Regular cardiac myocyte (primary cell): ENCODE results near the gene PSMG1. TPM values are rescaled to one million over a fixed set of nuclear protein-coding genes. Genes with fewer than 3 reads are reported as not detected.

Source experiments
- total RNA-seq: library from RNA; depleted of rRNA; stranded (reverse); fragments of >200 nt; gene quantifications from 2 replicates; pipeline ENCODE4 v1.2.3, GENCODE V29; 2014

PSMG1 gene
- 40.6 and 95.3 TPM in 2 replicates for total RNA-seq

GRCh38 chr21:39183272-39184049 lies at the start of gene PSMG1:
Gene PSMG1, minus strand, starts transcription at chr21:39183451. Its CDS starts 66 bp downstream, at chr21:39183385.

Other genes starting within 250 kb of the PSMG1 start
- gene BRWD1, start 130.2 kb upstream of the PSMG1 start, total RNA-seq = 46.4 and 85.7 TPM in 2 replicates
- gene HMGN1, start 165.6 kb upstream of the PSMG1 start, total RNA-seq = 169 and 252 TPM in 2 replicates